ENCODE results near the gene DACT1. TPM values are rescaled to one million over a fixed set of nuclear protein-coding genes. Genes with fewer than 3 reads are reported as not detected.

The DACT1 gene
- total and polyA plus RNA-seq, 12 donors, result 1.1 to 5.5 (median 2.2) TPM

DNA sequence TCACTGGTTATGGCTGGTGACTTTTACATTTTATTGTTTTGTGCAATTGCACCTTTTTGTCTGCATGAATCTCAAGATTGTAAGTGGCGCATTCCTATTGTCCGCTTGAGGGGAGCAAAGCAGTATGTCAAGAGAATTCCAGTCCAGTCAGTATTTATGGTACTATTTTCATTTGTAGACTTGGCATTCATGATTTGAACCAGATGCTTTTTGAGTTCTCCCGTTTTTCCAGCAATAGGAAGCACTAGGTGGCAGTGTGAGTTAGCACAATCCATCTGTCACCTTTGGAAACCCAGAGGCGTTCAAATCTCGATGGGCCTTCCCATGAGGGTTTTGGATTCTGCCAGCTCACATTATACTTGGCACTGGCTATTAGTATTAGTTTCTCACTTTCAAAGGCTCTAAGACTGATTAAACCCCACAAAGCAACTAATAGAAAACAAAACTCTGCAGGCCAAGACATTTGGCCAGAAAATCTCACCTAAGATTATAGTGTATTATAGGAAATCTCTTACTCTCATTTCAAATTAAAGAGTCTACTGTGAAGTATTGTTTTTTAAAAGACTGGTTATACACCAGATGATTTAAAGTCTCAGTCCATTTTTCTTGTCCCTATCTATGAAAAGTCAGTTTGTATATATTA, 2.2 kb downstream of the DACT1 start:
- intact Hi-C loops (cut with DNase I), result loop anchor here (2.0 to 10.0 kb wide), 9 partner anchors 71 to 415 kb away; no protein-coding TSS in a partner anchor
- peak in 1 of 2 donors; percentile 62 for DNase-seq
- H3K27me3 ChIP-seq, result peaks cover 0 to 36% (median 0%) of the 10 kb centered on the region in 7 donors
- H3K9me3 ChIP-seq, result no peaks in the 10 kb centered on the region
- peak overlapping the region in 9 of 10 donors; percentile 58 to 81 (median 71) for H3K4me3 ChIP-seq
- 13 to 14% methylated on average over 5 of the region's 5 CpGs for WGBS, 2 donors
- H3K36me3 ChIP-seq, result peaks cover 0 to 32% (median 0%) of the 10 kb centered on the region in 9 donors
- peak in 6 of 8 donors; percentile 20 to 73 (median 54) for ATAC-seq
- TF ChIP-seq, protein P1, sequence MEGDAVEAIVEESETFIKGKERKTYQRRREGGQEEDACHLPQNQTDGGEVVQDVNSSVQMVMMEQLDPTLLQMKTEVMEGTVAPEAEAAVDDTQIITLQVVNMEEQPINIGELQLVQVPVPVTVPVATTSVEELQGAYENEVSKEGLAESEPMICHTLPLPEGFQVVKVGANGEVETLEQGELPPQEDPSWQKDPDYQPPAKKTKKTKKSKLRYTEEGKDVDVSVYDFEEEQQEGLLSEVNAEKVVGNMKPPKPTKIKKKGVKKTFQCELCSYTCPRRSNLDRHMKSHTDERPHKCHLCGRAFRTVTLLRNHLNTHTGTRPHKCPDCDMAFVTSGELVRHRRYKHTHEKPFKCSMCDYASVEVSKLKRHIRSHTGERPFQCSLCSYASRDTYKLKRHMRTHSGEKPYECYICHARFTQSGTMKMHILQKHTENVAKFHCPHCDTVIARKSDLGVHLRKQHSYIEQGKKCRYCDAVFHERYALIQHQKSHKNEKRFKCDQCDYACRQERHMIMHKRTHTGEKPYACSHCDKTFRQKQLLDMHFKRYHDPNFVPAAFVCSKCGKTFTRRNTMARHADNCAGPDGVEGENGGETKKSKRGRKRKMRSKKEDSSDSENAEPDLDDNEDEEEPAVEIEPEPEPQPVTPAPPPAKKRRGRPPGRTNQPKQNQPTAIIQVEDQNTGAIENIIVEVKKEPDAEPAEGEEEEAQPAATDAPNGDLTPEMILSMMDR (IDR thresholded peaks at IDR 0.05), result peak in 8 of 9 donors; percentile 38 to 69 (median 60)
- peaks cover 0 to 42% (median 23%) of the 10 kb centered on the region in 9 donors for H3K4me1 ChIP-seq
- H3K27ac ChIP-seq, result peak overlapping the region in 1 of 10 donors; percentile 85

DNA sequence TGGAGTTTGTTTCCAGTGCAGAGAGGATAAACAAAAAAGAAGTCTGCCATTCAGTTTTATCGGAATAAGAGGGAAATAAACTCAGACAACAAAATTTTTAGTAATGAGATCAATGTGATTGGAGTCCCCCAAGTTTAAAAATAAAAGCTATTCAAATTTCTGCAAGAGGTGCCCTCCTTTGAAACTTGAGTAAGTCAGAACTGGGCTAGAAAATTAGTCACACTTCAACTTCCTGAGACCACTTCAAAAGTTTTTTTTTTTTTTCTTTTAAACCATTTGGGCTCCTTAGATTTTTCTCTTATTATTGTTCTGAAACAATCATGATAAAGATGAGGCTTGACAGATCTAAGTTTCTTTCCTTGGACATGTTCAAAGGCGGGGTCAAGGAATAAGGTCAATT, 3.2 kb downstream of the DACT1 start:
- Histone ChIP-seq H3K9me3 (no peaks in the 10 kb centered on the region), H3K4me1 (peaks cover 0 to 36% (median 22%) of the 10 kb centered on the region in 9 donors), H3K27me3 (peaks cover 0 to 36% (median 0%) of the 10 kb centered on the region in 7 donors), H3K4me3 (no peak overlapping the region), H3K27ac (no peak overlapping the region), H3K36me3 (peaks cover 0 to 42% (median 0%) of the 10 kb centered on the region in 9 donors)
- ATAC-seq, result no peak
- intact Hi-C loops (cut with DNase I), result loop anchor here in 4 of 10 donors (5.0 to 10.0 kb wide), 3 partner anchors 384 to 411 kb away; no protein-coding TSS in a partner anchor
- WGBS, 2 donors, result 94 to 95% methylated on average over 2 of the region's 2 CpGs
- TF ChIP-seq, protein P1 (IDR thresholded peaks at IDR 0.05), result no peak
- no peak for DNase-seq

DNA sequence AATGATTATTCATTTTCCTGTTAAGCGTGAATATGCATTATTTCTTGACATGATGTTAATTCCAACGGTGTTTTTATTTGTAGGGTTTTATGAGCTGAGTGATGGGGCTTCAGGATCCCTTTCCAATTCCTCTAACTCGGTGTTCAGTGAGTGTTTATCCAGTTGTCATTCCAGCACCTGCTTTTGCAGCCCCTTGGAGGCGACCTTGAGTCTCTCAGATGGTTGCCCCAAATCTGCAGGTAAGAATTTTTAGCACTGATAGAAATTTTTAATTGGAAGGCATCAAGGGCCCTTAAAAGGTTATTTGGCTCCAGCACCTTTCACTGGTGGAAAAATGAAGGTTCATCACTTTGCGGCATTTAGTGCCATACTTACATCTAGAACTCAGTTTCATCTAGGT, 3.7 kb downstream of the DACT1 start:
- ATAC-seq (no peak), DNase-seq (no peak)
- intact Hi-C loops (cut with DNase I), result loop anchor here in 4 of 10 donors (5.0 to 10.0 kb wide), 3 partner anchors 383 to 411 kb away; no protein-coding TSS in a partner anchor
- 94 to 96% methylated on average over 5 of the region's 5 CpGs for WGBS, 2 donors
- Histone ChIP-seq H3K27ac (no peak overlapping the region), H3K27me3 (peaks cover 0 to 36% (median 0%) of the 10 kb centered on the region in 7 donors), H3K4me1 (peaks cover 0 to 31% (median 18%) of the 10 kb centered on the region in 9 donors), H3K9me3 (no peaks in the 10 kb centered on the region), H3K4me3 (no peak overlapping the region), H3K36me3 (peaks cover 0 to 47% (median 0%) of the 10 kb centered on the region in 9 donors)
- TF ChIP-seq, protein P1 (IDR thresholded peaks at IDR 0.05), result no peak

DNA sequence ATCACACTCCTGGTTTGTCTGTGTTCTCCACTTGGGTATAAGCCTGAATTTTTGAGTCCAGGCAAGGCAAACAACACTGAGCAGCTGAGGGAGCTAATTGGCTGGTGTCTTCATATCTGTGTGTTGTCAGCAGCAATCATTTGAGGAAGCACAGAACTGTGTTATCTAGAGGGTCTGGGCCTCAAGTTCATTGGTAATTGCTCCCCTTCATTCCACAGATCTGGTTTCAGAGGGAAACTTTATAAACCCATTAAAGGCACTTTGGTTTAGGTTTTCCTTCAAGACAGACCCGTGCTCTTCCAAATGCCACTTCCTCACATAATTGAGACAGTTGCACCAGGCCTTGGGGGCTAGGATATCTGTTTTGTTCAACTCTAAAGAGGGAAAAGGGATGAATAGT, 5.6 kb downstream of the DACT1 start:
- TF ChIP-seq, protein P1 (IDR thresholded peaks at IDR 0.05), result no peak
- intact Hi-C loops (cut with DNase I), result loop anchor here in 4 of 10 donors (5.0 to 10.0 kb wide), 3 partner anchors 381 to 409 kb away; no protein-coding TSS in a partner anchor
- Histone ChIP-seq H3K36me3 (peaks cover 0 to 63% (median 0%) of the 10 kb centered on the region in 9 donors), H3K4me1 (peaks cover 0 to 25% (median 16%) of the 10 kb centered on the region in 9 donors), H3K9me3 (no peaks in the 10 kb centered on the region), H3K4me3 (no peak overlapping the region), H3K27ac (no peak overlapping the region), H3K27me3 (peaks cover 0 to 22% (median 0%) of the 10 kb centered on the region in 7 donors)
- DNase-seq (no peak), ATAC-seq (no peak)
- WGBS, 2 donors, result 30 to 44% methylated on average over 1 of the region's 1 CpG

Data from heart right ventricle (tissue), 16 donors.